Neutrophil (primary cell): ENCODE data around the gene DGAT2.

ENCODE experiments used
- H3K27ac ChIP-seq: fragments of 200-600 bp; sonication (generic); 2 replicates; pipeline ENCODE4 v1.5.1; 2016; ENCODE audit warnings: mild to moderate bottlenecking, moderate library complexity
- H3K27me3 ChIP-seq: fragments of 200-600 bp; sonication (generic); 2 replicates; pipeline ENCODE4 v1.6.0; 2016; ENCODE audit warnings: mild to moderate bottlenecking
- H3K36me3 ChIP-seq: fragments of 200-600 bp; sonication (generic); 2 replicates; pipeline ENCODE4 v1.5.1; 2017
- H3K4me1 ChIP-seq, 2 experiments: fragments of 200-600 bp in 1 of 2; sonication (generic) in 1 of 2; 1 replicate in 1 of 2; 2 replicates in 1 of 2; pipeline versions ENCODE4 v1.5.1 to v1.6.1; 2013 to 2016; ENCODE audit warnings: low read depth in 1 of 2, low read length in 1 of 2, mild to moderate bottlenecking in 1 of 2, moderate library complexity in 1 of 2; ENCODE audit not compliant: control insufficient read depth in 1 of 2, insufficient read depth in 1 of 2
- H3K4me3 ChIP-seq, 2 experiments: fragments of 200-600 bp in 1 of 2; sonication (generic) in 1 of 2; 1 replicate in 1 of 2; 2 replicates in 1 of 2; pipeline ENCODE4 v1.5.1; 2013 to 2016; ENCODE audit warnings: low read depth in 1 of 2, low read length in 1 of 2, mild to moderate bottlenecking in 1 of 2, moderate library complexity in 1 of 2
- H3K9me3 ChIP-seq: fragments of 200-600 bp; sonication (generic); 2 replicates; pipeline ENCODE4 v1.5.1; 2016
- TF ChIP-seq, protein P1 (sequence below): fragments of 200-600 bp; sonication (generic); IDR thresholded peaks from 2 replicates; pipeline ENCODE4 v1.5.1; 2016; ENCODE audit warnings: antibody characterized with exemption

Gene DGAT2

DNA sequence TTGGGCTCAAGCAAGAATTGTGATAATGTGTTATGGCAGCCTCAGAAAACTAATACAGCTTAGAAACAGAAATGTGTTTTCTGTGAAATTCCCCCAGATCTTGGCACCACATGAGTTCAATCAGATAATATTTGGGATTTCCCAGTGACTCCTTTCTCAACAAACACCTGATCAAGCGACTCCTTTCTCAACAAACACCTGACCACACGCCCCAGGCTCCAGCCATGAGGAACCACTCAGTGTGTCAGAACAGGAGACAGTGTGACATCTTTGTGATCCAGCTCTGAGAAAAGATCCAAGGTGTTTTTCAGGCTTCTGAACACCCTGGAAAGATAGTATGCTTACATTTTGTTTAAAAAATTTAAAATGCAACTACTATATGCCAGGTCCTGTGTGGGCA, 44.5 kb downstream of the DGAT2 start:
- H3K27ac ChIP-seq = peak overlapping the region; percentile 92
- no peaks in the 10 kb centered on the region for H3K27me3 ChIP-seq
- no peak overlapping the region for H3K4me3 ChIP-seq
- no peaks in the 10 kb centered on the region for H3K36me3 ChIP-seq
- H3K4me1 ChIP-seq = peaks cover 42 to 43% of the 10 kb centered on the region in 2 experiments
- no peaks in the 10 kb centered on the region for H3K9me3 ChIP-seq
- TF ChIP-seq, protein P1, sequence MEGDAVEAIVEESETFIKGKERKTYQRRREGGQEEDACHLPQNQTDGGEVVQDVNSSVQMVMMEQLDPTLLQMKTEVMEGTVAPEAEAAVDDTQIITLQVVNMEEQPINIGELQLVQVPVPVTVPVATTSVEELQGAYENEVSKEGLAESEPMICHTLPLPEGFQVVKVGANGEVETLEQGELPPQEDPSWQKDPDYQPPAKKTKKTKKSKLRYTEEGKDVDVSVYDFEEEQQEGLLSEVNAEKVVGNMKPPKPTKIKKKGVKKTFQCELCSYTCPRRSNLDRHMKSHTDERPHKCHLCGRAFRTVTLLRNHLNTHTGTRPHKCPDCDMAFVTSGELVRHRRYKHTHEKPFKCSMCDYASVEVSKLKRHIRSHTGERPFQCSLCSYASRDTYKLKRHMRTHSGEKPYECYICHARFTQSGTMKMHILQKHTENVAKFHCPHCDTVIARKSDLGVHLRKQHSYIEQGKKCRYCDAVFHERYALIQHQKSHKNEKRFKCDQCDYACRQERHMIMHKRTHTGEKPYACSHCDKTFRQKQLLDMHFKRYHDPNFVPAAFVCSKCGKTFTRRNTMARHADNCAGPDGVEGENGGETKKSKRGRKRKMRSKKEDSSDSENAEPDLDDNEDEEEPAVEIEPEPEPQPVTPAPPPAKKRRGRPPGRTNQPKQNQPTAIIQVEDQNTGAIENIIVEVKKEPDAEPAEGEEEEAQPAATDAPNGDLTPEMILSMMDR = no peak

DNA sequence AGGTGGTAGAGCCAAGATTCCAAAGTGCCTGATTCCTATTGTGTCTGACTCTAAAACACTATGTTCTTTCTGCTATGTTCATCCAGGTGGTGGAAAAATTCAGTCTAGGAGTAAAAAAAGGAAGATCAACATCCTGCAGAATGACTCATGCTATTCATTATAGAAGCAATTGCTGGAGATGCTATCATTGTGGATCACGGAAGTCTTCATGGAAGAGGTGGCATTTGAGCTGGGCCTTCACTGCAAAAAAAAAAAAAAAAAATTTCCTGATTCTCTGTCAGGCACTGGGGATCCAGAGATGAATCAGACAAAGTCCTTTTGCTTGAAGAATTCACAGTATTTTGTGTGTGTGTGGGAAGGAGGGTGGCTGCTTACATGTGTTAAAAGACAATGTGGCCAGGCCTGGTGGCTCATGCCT, 45.1 kb downstream of the DGAT2 start:
- H3K4me3 ChIP-seq = peak overlapping the region; percentile 96
- TF ChIP-seq, protein P1 = no peak
- peak overlapping the region; percentile 92 for H3K27ac ChIP-seq
- no peaks in the 10 kb centered on the region for H3K27me3 ChIP-seq
- peaks cover 42 to 43% of the 10 kb centered on the region in 2 experiments for H3K4me1 ChIP-seq
- no peaks in the 10 kb centered on the region for H3K36me3 ChIP-seq
- no peaks in the 10 kb centered on the region for H3K9me3 ChIP-seq

DNA sequence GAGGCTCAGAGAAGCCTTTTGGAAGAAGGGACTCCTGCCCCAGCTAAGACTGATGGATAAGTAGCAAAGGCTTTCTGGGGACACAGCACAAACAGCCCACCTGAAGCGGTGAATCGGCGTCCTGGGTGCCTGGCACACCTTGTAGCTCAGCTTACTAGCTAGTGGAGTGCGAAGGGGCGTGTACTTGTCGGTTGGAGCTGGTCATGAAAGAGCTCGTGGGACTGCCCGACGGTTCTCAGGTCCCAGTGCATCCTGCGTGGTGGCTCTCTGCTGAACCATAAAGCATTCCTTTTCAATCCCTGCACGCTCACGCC, 45.7 kb downstream of the DGAT2 start:
- peaks cover 45% of the 10 kb centered on the region in 2 experiments for H3K4me1 ChIP-seq
- peak overlapping the region; percentile 96 for H3K4me3 ChIP-seq
- TF ChIP-seq, protein P1 = no peak
- no peaks in the 10 kb centered on the region for H3K27me3 ChIP-seq
- H3K9me3 ChIP-seq = no peaks in the 10 kb centered on the region
- no peaks in the 10 kb centered on the region for H3K36me3 ChIP-seq
- peak overlapping the region; percentile 92 for H3K27ac ChIP-seq

DNA sequence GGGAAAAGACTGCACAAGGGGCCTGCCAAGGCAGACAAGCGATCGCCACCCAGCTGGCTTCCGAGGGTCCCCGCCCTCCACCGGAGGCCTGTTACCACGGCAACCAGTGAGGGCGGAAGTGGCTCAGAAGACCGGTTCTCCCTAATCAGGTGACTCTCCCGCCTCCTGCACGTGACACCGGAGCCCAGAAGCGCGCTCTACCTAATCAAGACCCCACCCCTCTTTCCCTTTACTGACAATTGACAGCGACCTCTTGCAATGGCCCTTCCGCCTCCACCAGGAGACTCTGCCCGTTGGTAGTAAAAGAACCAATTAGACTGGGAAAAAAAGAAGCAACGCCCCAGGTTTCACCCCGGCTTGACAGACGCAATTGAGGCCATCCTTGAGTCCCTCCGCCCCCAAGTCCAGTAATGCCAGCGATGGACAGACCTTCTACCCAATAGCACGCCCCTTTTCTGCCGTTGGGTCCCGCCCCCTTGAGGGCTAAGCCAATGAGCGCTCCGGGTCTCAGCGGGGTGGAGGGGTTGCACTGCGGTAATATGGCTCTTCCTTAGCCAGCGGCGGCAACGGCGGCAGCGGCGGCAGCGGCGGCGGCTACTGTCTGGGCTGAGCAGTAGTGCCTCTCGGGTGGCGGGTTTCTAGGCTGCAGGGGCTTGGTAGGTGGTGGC, 46.2 kb downstream of the DGAT2 start, which contains the start of gene UVRAG:
UVRAG (plus strand) TSS at position 534 of the 668 bp plus-strand sequence. CDS start 198 bp downstream, outside the sequence.
- H3K9me3 ChIP-seq = no peaks in the 10 kb centered on the region
- peak within 1 kb of the TSS; percentile 96 for H3K4me3 ChIP-seq
- peaks cover 47 to 48% of the 10 kb centered on the region in 2 experiments for H3K4me1 ChIP-seq
- H3K36me3 ChIP-seq = no peaks in the 10 kb centered on the region
- H3K27ac ChIP-seq = peak within 1 kb of the TSS; percentile 92
- TF ChIP-seq, protein P1 = peak; percentile 46
- H3K27me3 ChIP-seq = no peaks in the 10 kb centered on the region

DNA sequence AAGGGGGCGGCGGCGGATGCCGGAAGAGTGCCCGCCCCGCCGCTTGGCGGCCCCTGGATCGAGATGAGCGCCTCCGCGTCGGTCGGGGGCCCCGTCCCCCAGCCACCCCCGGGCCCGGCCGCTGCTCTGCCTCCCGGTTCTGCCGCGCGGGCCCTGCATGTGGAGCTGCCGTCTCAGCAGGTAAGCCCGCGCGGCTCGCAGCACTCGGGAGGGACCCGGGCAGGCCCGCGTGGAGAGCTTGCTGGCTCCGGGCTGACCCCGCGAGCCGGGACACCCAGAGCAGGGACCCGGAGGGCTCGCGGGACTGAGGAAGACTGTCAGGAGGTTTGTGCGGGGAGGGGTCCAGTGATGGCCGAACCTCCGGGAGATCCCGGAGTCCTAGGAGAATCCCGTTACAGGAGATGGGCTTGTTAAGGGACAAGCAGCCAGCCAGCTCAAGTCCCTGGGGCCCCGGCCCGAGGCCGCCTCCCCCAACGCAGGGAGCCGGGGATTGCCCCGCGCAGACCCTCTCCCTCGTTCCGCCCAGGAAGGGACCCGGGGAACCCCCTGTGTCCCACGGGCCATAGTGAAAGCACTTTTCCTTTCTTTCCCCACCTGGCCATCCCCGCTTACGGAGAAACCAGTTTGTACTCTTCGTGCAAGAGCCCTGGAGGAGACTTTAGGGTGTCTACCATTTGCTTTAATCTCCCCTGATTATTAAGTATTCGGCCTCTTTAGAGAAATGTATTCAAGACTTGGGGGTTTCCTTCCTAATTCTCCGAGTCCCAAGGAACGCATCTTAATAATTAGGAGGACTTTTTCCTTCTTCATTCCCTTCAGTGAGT, 47.0 kb downstream of the DGAT2 start:
- Histone ChIP-seq H3K27ac (peak overlapping the region; percentile 92), H3K36me3 (no peaks in the 10 kb centered on the region), H3K9me3 (no peaks in the 10 kb centered on the region), H3K4me1 (peaks cover 40% of the 10 kb centered on the region in 2 experiments), H3K4me3 (peak overlapping the region; percentile 96), H3K27me3 (no peaks in the 10 kb centered on the region)
- TF ChIP-seq, protein P1 = no peak
